Measurements from ENCODE around the gene FOXJ1.

Gene FOXJ1

DNA sequence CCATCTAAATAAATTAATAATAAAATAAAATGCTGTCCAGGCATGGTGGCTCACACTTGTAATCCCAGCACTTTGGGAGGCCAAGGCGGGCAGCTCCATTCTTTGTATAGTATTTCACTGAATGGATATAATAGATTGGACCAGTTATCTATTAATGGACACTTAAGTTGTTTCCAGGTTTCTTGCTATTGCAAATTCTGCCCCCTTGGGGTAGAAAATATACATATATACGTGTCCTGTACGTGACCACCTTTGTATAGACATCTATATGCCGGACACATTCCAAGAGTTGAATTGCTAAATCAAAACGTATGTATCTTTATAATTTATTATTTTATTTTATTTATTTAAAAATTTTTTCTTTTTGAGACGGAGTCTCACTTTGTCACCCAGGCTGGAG, 33.5 kb downstream of the FOXJ1 start:
- peaks cover 24% of the 10 kb centered on the region for H3K4me1 ChIP-seq (ENCODE audit: control insufficient read depth, low read length)

DNA sequence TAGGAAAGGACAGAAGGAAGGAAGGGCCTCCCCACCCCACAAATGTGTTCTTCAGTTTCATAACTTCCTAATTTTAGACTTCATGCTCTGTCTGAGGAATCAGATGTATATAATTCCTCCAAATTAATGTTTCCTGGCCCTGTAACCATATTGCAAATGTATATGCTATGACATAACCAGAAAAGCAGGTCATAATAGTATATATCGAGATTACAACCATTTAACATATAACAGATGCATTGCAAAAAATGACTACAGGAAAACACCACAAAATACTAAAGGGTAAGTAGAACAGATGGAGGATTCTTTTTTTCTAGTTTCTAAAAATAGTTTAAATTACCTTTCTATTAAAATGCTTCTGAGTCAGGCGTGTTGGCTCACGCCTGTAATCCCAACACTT, 34.3 kb downstream of the FOXJ1 start:
- H3K4me1 ChIP-seq (ENCODE audit: control insufficient read depth, low read length) = peaks cover 24% of the 10 kb centered on the region
- TF ChIP-seq, protein P1, sequence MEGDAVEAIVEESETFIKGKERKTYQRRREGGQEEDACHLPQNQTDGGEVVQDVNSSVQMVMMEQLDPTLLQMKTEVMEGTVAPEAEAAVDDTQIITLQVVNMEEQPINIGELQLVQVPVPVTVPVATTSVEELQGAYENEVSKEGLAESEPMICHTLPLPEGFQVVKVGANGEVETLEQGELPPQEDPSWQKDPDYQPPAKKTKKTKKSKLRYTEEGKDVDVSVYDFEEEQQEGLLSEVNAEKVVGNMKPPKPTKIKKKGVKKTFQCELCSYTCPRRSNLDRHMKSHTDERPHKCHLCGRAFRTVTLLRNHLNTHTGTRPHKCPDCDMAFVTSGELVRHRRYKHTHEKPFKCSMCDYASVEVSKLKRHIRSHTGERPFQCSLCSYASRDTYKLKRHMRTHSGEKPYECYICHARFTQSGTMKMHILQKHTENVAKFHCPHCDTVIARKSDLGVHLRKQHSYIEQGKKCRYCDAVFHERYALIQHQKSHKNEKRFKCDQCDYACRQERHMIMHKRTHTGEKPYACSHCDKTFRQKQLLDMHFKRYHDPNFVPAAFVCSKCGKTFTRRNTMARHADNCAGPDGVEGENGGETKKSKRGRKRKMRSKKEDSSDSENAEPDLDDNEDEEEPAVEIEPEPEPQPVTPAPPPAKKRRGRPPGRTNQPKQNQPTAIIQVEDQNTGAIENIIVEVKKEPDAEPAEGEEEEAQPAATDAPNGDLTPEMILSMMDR (IDR thresholded peaks at IDR 0.05; ENCODE audit: low read depth, low read length, poor library complexity, severe bottlenecking) = no peak
- TF ChIP-seq EZH2phosphoT487 (IDR thresholded peaks at IDR 0.05; ENCODE audit: borderline replicate concordance, low read length) = no peak
- no peaks in the 10 kb centered on the region for H4K20me1 ChIP-seq (ENCODE audit: control insufficient read depth, insufficient read depth, low read depth, low read length)
- H3K9me2 ChIP-seq (replicated peaks; ENCODE audit: control insufficient read depth, low read length) = no peaks in the 10 kb centered on the region
- no peaks in the 10 kb centered on the region for H3K9me3 ChIP-seq (ENCODE audit: control insufficient read depth, insufficient read depth, low read length)
- H3K4me2 ChIP-seq (ENCODE audit: low read length) = peak overlapping the region; percentile 23; the same call in 1 of the 2 replicates
- H3K27ac ChIP-seq (ENCODE audit: low read depth, low read length) = no peak overlapping the region
- H3K79me2 ChIP-seq (ENCODE audit: control insufficient read depth, low read length) = peaks cover 19% of the 10 kb centered on the region
- peaks cover 11% of the 10 kb centered on the region for H3F3A ChIP-seq (ENCODE audit: control insufficient read depth, insufficient read depth)
- H3K4me3 ChIP-seq (ENCODE audit: low read length) = no peak overlapping the region
- 0 out of 2 replicates have a peak, but pooled peaks cover 3% of the 10 kb centered on the region for H3K27me3 ChIP-seq (ENCODE audit: control insufficient read depth, low read length)
- peaks cover 6% of the 10 kb centered on the region for H3K36me3 ChIP-seq (ENCODE audit: control insufficient read depth, low read length)

More for the DNA sequence above, 33.5 kb downstream of the FOXJ1 start:
- no peaks in the 10 kb centered on the region for H4K20me1 ChIP-seq (ENCODE audit: control insufficient read depth, insufficient read depth, low read depth, low read length)
- H3K4me2 ChIP-seq (ENCODE audit: low read length) = no peak overlapping the region
- TF ChIP-seq, protein P1 (IDR thresholded peaks at IDR 0.05; ENCODE audit: low read depth, low read length, poor library complexity, severe bottlenecking) = peak; percentile 37
- TF ChIP-seq EZH2phosphoT487 (IDR thresholded peaks at IDR 0.05; ENCODE audit: borderline replicate concordance, low read length) = no peak
- H3K36me3 ChIP-seq (ENCODE audit: control insufficient read depth, low read length) = no peaks in the 10 kb centered on the region
- H3K79me2 ChIP-seq (ENCODE audit: control insufficient read depth, low read length) = peaks cover 13% of the 10 kb centered on the region
- H3K9me2 ChIP-seq (replicated peaks; ENCODE audit: control insufficient read depth, low read length) = no peaks in the 10 kb centered on the region
- no peak overlapping the region for H3K27ac ChIP-seq (ENCODE audit: low read depth, low read length)
- no peaks in the 10 kb centered on the region for H3K9me3 ChIP-seq (ENCODE audit: control insufficient read depth, insufficient read depth, low read length)
- H3F3A ChIP-seq (ENCODE audit: control insufficient read depth, insufficient read depth) = peaks cover 11% of the 10 kb centered on the region
- 0 out of 2 replicates have a peak, but pooled peaks cover 3% of the 10 kb centered on the region for H3K27me3 ChIP-seq (ENCODE audit: control insufficient read depth, low read length)
- no peak overlapping the region for H3K4me3 ChIP-seq (ENCODE audit: low read length)

DNA sequence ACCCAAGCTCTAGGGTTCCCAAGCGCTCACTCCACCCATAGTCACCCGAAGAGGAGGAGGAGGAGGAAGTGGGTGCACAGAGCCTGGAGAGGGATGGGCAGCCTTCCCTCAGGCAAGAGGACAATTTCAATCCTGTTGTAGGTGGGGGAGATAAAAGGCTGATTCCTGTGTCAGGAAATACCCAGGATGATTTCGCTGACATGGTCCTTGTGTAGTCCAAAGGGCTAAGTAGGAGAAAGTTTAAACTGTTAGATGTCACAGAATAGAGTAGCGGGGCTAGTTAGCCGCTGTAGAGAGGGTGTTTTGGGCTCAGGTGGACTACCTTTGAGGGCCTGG, 36.2 kb downstream of the FOXJ1 start:
- no peaks in the 10 kb centered on the region for H3K9me3 ChIP-seq (ENCODE audit: control insufficient read depth, insufficient read depth, low read length)
- H3K27ac ChIP-seq (ENCODE audit: low read depth, low read length) = no peak overlapping the region
- H3K27me3 ChIP-seq (ENCODE audit: control insufficient read depth, low read length) = no peaks in the 10 kb centered on the region
- no peak for TF ChIP-seq EZH2phosphoT487 (IDR thresholded peaks at IDR 0.05; ENCODE audit: borderline replicate concordance, low read length)
- TF ChIP-seq, protein P1 (IDR thresholded peaks at IDR 0.05; ENCODE audit: low read depth, low read length, poor library complexity, severe bottlenecking) = no peak
- peaks cover 11% of the 10 kb centered on the region for H3F3A ChIP-seq (ENCODE audit: control insufficient read depth, insufficient read depth)
- H3K9me2 ChIP-seq (replicated peaks; ENCODE audit: control insufficient read depth, low read length) = no peaks in the 10 kb centered on the region
- H3K4me2 ChIP-seq (ENCODE audit: low read length) = no peak overlapping the region
- H3K4me1 ChIP-seq (ENCODE audit: control insufficient read depth, low read length) = peaks cover 24% of the 10 kb centered on the region
- H4K20me1 ChIP-seq (ENCODE audit: control insufficient read depth, insufficient read depth, low read depth, low read length) = no peaks in the 10 kb centered on the region
- H3K79me2 ChIP-seq (ENCODE audit: control insufficient read depth, low read length) = peaks cover 19% of the 10 kb centered on the region
- no peak overlapping the region for H3K4me3 ChIP-seq (ENCODE audit: low read length)
- H3K36me3 ChIP-seq (ENCODE audit: control insufficient read depth, low read length) = peaks cover 17% of the 10 kb centered on the region
